Spleen (tissue), 7 donors: ENCODE measurements around the gene CPO.

Source experiments
- POLR2AphosphoS5 ChIP-seq, 3 donors: sonication (generic); formaldehyde crosslinking; IDR thresholded peaks; one replicate each; pipeline ENCODE4 v1.5.1; 2017; ENCODE audit warnings: antibody characterized with exemption in 3 of 3
- TF ChIP-seq, protein P1 (sequence below), 11 experiments: fragments of 200-600 bp in 7 of 11; fragments of 450-650 bp in 4 of 11; sonication (generic) in 4 of 11; IDR thresholded peaks in 8 of 11; conservative IDR thresholded peaks in 3 of 11; 1 replicate in 7 of 11; 2 replicates in 4 of 11; pipeline versions ENCODE4 v1.4.0 to v1.8.0; 2016 to 2021; ENCODE audit warnings: antibody characterized with exemption in 11 of 11, inconsistent platforms in 4 of 11, mild to moderate bottlenecking in 1 of 11
- donor health status: DM: no; HTN: no; CAD: no; lungs with moderate emphysema.
- donor health status: DM: no; HTN: no; CAD: no.
- donor health status: DM: no; HTN: no; CAD: no.

DNA sequence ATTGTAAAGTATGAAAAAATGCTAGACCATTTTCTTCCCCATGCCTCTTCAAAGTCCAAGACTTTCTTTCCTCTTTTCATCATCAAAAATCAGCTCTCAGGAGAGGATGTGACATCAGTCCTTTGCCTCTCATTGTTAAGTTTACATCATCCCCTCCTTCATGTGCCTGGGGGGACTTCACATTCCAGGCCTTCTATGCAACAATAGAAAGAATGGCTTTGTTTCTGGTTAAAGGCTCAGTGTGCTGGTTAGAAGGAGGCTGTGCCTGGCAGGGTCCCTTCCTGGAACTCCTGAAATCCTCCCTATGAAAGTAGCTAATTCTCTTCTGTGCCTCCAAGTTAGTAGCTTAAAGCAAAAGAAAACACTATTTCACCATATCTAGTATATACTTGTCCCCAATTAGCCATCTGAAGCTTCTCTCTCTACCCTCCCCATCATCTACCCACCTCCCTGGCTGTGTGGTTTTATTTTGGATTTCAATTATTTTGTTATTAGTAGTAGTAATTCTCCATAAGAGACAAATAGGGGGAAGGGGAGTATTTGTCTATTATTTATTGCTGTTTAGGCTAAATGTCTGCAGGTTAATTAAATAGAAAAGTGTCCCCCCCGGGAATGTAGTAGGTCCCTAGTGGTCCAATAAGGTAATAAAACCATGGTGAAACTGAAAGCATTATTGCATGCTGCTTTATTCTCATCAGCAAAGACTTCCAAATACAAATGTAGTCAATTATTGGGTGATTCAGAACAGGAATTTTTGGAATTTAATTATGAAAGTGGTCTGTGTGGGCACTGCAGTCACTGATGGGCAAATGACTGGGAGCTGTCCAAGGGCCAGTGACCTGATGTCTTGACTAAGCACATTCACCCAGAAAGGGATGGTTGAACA, 69.0 kb downstream of the CPO start:
- TF ChIP-seq, protein P1, sequence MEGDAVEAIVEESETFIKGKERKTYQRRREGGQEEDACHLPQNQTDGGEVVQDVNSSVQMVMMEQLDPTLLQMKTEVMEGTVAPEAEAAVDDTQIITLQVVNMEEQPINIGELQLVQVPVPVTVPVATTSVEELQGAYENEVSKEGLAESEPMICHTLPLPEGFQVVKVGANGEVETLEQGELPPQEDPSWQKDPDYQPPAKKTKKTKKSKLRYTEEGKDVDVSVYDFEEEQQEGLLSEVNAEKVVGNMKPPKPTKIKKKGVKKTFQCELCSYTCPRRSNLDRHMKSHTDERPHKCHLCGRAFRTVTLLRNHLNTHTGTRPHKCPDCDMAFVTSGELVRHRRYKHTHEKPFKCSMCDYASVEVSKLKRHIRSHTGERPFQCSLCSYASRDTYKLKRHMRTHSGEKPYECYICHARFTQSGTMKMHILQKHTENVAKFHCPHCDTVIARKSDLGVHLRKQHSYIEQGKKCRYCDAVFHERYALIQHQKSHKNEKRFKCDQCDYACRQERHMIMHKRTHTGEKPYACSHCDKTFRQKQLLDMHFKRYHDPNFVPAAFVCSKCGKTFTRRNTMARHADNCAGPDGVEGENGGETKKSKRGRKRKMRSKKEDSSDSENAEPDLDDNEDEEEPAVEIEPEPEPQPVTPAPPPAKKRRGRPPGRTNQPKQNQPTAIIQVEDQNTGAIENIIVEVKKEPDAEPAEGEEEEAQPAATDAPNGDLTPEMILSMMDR (IDR thresholded peaks at IDR 0.05 in 8 of 11, conservative IDR thresholded peaks at IDR 0.05 in 3 of 11), result peak in 3 of 11 experiments; percentile 8 to 28 (median 17)
- no peak for TF ChIP-seq POLR2AphosphoS5 (IDR thresholded peaks at IDR 0.05)
